ENCODE data around the gene TEX38.
A peak's percentile ranks its signal among the peaks of the same experiment; 100 is the strongest.
"Not testable (repeated sequence)": the region's sequence is repeated elsewhere in the genome, so short reads cannot be mapped to it uniquely, and the experiment has no call there.

The TEX38 gene

GRCh38 chr1:46656643-46657042 lies 15.0 kb upstream of the TEX38 start:
- no peak for DNase-seq

DNA sequence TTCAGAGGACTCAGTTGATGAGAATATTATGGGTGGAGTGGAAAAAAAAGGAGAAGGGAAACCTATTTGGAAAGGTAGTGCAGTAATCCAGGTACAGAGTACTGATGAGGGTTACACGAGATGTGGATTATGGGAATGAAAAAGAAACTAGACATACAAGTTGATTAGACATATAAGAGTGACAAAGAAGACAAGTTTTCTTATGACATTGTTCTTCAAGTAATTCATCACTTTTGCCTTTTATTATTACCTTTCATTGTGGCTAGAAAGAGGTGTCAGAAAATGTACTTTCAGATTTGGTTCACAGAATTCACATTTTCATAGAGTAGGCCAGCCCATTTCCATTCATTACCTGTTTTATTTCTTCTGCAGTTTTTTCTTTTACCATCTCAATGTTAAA lies 13.9 kb upstream of the TEX38 start:
- no peak for DNase-seq

DNA sequence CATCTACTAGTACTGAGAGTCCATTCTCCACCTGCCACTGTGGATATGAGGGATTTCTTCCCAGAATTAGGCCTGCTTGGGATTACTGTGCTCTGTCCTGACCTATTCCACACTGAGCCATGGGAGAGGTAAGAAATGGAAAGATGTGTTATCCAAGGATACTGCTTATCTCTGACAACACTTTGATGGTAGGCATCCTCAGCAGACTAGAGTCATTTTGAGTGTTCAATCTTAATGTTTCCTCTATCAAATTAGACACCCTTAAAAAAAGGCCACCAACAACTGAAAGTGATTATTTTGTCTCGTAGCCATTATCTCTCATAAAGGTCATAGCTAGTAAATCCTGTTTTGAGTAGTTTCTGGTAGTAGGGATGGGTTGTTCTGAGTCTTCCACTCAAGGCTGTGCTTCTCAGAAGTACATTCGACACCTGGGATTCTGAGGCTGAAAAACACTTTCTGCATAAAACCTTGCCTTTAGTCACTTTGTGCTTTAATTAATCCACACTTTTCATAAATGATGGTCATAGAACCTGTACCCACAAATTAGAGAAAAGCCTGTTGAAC lies 12.3 kb upstream of the TEX38 start:
- DNase-seq: no peak

DNA sequence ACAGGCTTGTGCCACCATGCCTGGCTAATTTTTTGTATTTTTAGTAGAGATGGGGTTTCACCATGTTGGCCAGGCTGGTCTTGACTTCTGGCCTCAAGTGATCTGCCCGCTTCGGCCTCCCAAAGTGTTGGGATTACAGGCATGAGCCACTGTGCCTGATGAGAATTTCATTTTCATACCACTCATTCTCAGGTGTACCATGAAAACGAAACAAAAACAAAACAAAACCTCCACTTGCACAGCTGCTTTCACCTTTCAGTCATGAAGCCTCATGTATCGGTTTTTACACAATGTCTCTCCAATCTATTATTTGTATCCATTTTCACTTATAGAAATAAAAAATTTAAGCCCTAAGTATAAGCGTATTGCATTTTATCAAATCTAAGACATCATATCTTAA lies 11.5 kb upstream of the TEX38 start:
- not testable (repeated sequence) for DNase-seq

DNA sequence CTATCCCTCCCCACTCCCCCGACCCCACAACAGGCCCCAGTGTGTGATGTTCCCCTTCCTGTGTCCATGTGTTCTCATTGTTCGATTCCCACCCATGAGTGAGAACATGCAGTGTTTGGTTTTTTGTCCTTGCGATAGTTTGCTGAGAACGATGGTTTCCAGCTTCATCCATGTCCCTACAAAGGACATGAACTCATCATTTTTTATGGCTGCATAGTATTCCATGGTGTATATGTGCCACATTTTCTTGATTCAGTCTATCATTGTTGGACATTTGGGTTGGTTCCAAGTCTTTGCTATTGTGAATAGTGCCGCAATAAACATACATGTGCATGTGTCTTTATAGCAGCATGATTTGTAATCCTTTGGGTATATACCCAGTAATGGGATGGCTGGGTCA lies 8.7 kb upstream of the TEX38 start:
- DNase-seq: not testable (repeated sequence)

DNA sequence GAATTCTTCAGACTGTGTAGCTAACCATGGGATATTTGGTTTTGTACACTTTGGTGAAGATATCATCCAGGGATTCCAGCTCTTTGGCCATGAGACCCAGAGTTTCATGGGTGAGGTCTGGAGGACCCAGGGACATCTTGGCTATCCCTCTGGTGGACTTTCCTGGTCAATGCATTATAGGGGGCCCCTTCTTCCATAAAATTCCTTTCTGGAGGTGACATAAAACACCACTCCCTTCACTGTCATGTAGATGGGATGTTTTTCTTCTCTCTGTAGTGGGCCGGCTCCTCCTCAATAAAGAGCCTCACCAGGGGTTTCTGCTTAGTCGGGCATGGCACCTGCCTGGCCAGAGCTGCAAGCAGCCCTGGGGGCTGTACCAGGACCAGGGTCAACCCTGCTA lies 5.7 kb upstream of the TEX38 start:
- no peak for DNase-seq

- peak; percentile 57 to 65 for DNase-seq
These were observed 3.6 kb upstream of the TEX38 start, which contains the start of gene ATPAF1 for GRCh38 chr1:46667782-46668760. TSS of gene ATPAF1 (minus strand) at chr1:46668364. CDS start at chr1:46668322, 42 bp downstream.

- no peak for DNase-seq
These were observed 1.5 kb upstream of the TEX38 start for GRCh38 chr1:46670134-46670533.

DNA sequence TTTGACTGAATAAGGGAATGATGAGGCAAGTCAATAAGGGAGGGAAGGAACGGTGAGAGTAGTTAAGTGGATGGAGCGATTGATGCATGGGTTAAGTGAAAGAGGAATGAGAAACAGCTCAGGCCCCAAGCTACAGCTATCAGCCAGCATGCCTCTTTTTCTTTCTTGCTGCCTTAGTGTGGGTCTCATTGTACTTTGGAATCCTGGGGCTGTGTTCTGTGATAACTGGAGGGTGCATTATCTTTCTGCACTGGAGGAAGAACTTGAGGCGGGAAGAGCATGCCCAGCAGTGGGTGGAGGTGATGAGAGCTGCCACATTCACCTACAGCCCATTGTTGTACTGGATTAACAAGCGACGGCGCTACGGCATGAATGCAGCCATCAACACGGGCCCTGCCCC lies 1.0 kb downstream of the TEX38 start:
- DNase-seq: no peak

DNA sequence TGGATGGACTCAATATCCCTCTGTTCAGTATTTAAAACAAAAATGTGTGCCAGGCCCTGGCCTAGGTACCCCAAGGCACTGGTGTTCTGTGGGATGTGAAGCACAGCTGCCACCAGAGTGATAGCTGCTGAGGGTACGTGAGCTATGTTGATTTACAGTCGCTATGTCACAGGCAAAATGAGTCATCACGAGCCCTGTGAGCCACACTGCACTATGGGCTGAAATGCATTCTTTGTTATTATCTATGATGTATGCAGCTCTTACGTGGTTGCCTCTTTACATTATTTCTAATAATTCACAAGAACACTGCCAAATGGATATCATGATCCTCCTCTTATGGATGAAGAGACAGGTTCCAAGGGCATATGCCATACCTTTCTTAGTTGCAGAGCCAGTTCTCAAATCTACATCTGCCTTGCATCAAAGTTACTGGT lies 2.1 kb downstream of the TEX38 start:
- peak in 1 of 2 experiments; percentile 25 for DNase-seq

GRCh38 chr1:46675549-46676314 lies 4.1 kb downstream of the TEX38 start:
- no peak for DNase-seq

- DNase-seq: no peak
These were observed 4.9 kb downstream of the TEX38 start for GRCh38 chr1:46676531-46676930.

DNA sequence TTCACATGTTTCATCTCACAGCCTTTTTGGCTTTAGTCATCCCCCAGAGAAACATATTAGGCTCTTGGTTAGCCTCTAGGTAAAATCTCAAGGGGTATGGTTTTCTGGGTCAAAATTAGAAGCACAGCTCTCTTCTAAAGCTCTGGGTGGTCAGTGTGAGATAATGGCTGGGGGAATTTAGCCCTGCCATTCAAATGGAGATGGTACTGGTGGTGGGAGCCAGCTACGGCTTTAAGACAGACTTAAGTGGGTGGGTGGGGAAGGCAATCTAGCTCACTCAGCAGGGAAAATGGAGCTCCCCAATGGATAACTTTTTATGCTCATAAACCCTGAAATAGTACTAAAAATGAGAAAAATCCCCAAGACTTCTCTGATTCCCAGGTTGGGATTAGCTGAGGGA lies 5.7 kb downstream of the TEX38 start:
- no peak for DNase-seq

DNA sequence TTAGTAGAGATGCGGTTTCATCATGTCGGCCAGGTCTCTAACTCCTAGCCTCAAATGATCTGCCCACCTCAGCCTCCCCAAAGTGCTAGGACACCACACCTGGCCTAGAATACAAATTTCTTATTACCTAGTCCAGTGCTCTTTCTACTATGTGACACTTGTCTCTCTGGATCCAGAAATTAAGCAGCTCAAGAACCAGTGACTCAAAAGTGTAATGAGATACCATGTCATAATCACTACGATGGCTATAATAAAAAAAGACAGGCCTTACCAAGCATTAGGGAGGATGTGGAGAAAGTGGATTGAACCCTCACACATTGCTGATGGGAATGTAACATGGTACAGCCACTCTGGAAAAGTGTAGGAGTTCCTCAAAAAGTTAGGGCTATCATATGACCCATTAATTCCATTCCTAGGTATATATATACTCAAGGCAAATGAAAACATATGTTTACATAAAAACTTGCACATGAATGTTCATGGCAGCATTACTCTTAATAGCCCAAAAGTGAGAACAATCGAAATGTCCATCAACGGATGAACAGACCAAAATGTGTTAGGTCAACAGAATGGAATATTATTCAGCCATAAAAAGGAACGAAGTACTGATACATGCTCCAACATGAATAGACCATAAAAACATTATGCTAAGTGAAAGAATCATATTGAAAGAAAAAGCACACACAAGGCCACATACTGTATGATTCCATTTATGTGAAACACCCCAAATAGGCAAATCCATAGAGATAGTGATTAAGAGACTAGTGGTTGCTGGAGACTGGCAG lies 8.3 kb downstream of the TEX38 start:
- DNase-seq: no peak

DNA sequence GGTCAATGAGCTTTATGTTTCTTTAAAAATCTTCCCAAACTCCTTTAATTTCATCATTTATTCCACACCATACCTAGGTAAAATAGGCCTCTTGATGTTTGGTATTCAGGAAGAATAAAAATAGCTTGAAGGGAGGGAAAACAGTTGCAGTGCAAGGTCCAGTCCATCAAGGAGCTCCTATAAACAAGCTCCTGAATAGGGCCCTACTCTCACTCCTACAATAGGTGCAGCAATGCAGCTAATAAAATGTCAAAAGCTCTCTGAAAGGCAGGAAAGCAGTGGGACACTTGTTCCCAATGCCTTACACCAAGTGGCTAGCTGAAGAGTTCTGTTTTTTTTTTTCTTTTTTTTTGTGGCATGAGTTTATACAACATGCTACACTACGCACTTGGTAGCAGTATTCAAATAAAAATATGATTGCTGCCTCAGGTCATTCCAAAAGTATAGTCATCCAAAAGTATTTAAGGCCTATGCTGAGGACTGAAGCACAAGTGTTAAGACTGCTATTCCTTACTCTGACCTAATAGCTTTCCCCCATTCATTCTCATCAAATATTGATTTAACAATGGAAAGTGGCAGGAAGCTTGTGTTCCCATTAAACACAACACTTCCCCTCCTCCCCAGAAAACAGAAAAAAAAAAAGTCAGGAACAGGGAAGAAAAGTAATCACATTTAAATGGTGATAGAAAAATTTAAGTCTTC lies 9.8 kb downstream of the TEX38 start:
- no peak for DNase-seq

DNA sequence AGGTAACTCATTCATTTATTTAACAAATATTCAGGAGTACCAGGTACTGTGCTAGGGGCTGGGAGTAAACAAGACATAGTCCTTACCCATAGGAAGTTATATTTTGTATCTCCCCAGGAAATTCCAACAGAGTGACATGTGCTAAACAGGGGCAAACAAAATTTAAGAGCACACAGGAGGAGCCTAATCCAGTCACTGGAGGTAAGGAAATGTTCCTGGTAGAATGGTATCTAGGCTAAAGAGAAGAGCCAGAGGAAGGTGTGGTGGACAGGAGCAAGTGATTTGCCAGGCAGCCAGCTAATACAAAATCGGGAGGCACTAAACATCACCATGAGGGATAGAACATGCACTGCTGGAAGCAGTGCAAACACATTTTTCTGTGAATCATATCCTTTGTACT lies 10.4 kb downstream of the TEX38 start:
- no peak for DNase-seq

DNA sequence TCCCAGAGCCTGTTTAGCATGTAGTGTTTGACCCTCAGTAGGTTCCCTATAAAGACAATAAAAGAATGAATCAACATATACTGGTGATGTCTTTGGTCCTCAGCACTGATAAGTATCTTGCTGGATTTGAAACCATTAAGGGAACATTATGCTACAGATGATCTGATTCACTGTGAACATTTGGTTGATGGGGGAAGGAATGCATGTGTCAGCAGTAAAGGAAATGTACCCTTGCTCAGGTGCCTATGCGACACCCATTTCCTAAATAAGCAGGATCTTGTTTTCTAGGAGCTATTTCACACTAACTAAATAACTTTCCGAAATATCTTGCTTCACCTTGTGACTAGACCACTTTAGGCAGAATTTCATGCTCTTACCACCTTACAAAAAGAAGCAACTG lies 13.0 kb downstream of the TEX38 start:
- DNase-seq: no peak

DNA sequence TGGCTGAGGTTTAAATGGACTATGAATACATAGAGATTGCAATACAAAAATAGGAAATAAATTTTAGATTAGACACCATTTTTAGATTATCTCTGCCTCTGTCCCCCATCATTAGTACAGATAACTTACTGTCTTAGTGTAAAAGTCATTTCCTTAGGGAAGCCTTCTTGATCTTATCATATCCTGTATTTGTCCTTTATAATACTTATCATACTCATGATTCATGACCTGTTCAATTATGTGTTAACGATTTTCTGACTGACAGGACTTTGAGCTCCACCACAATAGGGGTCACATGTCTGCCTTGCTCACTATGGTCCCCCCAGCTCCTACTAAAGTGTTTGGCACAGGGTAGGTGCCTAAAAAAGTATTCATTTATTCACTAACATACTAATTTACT lies 14.6 kb downstream of the TEX38 start:
- no peak for DNase-seq

DNA sequence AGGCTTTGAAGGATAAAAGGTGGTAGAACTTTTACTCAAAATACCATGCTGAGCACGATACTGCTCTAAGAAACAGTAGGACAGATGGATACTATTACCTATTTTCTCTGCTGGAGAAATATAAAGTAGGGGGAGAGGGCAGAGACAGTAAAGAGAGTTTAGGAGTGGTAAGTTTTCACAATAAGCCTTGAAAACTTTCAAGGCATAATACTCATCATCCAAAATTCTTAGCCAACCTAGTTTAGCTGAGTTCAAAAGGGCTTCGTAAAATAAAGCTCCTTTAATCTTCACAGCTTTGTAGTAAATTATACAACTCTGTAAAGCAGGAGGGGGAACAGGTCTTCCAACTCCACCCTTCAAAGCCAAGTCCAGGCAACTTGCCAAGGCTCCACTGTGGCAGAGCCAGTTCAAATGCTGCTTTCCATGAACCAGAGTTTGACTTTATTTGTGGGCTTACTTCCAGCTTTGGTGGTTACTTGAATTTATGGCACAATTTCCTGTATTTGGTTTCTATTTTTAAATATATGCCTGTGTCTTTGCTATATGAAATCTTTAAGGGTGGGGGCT lies 15.5 kb downstream of the TEX38 start:
- no peak for DNase-seq

GRCh38 chr1:46687921-46688509 lies 16.4 kb downstream of the TEX38 start:
- DNase-seq: no peak

DNA sequence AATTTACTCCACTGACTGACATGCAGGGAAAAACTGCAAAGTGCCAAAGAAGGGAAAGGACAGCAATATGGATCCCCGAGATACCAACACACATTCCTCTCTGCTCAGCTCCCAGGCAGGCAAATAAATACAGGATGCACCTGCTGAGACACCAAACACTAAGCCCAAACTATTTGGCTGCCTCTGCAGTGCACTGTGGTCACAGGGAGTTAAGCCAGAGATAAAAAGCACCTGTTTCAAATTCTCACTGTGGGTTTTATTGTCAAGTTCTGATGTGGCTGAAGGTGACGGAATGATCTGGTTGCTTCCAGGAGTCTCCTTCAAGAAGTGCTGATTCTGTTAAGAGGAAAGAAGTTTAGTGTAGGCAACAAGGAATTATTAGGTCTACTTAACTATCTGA lies 17.7 kb downstream of the TEX38 start:
- DNase-seq: no peak

All from stimulated activated CD4-positive, alpha-beta T cell treated with anti-CD3 and anti-CD28 coated beads, Interleukin-4, amount 100 ng/mL, for 4 hours (primary cell).